Measurements from ENCODE around the gene KBTBD4.
"Not testable (repeated sequence)": the region's sequence is repeated elsewhere in the genome, so short reads cannot be mapped to it uniquely, and the experiment has no call there.

DNA sequence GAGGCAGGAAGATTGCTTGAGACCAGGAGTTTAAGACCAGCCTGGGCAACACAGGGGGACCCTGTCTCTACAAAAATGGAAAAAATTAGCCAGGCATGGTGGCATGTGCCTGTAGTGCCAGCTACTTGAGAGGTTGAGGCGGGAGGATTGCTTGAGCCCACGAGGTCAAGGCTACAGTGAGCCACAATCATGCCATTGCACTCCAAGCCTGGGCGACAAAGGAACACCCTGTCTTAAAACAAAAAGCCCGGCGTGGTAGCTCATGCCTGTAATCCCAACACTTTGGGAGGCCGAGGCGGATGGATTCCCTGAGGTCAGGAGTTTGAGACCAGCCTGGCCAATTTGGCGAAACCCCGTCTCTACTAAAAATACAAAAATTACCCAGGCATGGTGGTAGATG lies 48.0 kb downstream of the KBTBD4 start:
- TF ChIP-seq CTCF (conservative IDR thresholded peaks at IDR 0.05 in 1 of 2, IDR thresholded peaks at IDR 0.05 in 1 of 2; ENCODE audit: low read depth in 1 of 2, low read length in 2 of 2); EZH2 (IDR thresholded peaks at IDR 0.05; ENCODE audit: low read length, missing control alignments): not testable (repeated sequence)

Data from fibroblast of lung (primary cell).